ENCODE results near the gene ZP2.

- TF ChIP-seq EZH2 (IDR thresholded peaks at IDR 0.05; ENCODE audit: insufficient read depth, poor library complexity, severe bottlenecking): no peak
- no peak for TF ChIP-seq EZH2phosphoT487 (IDR thresholded peaks at IDR 0.05; ENCODE audit: insufficient read depth, low read depth)
Measured at GRCh38 chr16:21167360-21167759, 44.0 kb downstream of the ZP2 start.
